HepG2 (cell line): Measurements from ENCODE around the gene AEBP1. TPM values are rescaled to one million over a fixed set of nuclear protein-coding genes. Genes with fewer than 3 reads are reported as not detected.

Experiments
- ATAC-seq: fragments of 200-7000 bp; cut with Tn5 transposase; 3 replicates; pipeline ENCODE4 v1.9.1; 2020; ENCODE audit warnings: mild to moderate bottlenecking, moderate library complexity
- BruUV-seq: library from RNA; stranded (reverse); fragments of 400-500 nt; replicated peaks from 2 replicates; lab custom pipeline; 2021; lab: Mats Ljungman, UMichigan
- CTCF ChIA-PET: fragments of 300-600 bp; formaldehyde crosslinking; extraction: SDS; loops from one replicate; lab custom pipeline; 2021; ENCODE audit warnings: low total read pairs, inconsistent platforms, low intra/inter-chr PET ratio; lab: Yijun Ruan, JAX
- POLR2A ChIA-PET: fragments of 350-600 bp; sonication (Branson Sonifier 250); formaldehyde crosslinking; loops from one replicate; lab custom pipeline; 2020; ENCODE audit warnings: antibody characterized with exemption, inconsistent platforms; lab: Yijun Ruan, JAX
- DNase-seq: peaks from one replicate; pipeline ENCODE4 v3.0.0-alpha.2; 2015; ENCODE audit warnings: low spot score
- FAIRE-seq: peaks from 3 replicates; lab custom pipeline; 2011; peaks lifted over from hg19 to GRCh38; lab: Jason Lieb, UNC
- H2AFZ ChIP-seq: one replicate; pipeline ENCODE4 v1.6.1; 2011; ENCODE audit warnings: low read length, inconsistent platforms
- H3K27ac ChIP-seq: fragments of 300-600 bp; 3 replicates; pipeline ENCODE4 v1.8.0; 2011; ENCODE audit warnings: mixed run types, mild to moderate bottlenecking, mixed read lengths, low read length, inconsistent platforms; ENCODE audit not compliant: insufficient read depth; ENCODE audit errors: extremely low read length
- H3K27me3 ChIP-seq, 2 experiments: fragments of 200-600 bp in 1 of 2; 2 replicates in 1 of 2; 3 replicates in 1 of 2; pipeline versions ENCODE4 v1.6.0 to v1.8.0; 2011; ENCODE audit warnings: low read length in 2 of 2, mild to moderate bottlenecking in 2 of 2, moderate library complexity in 2 of 2, inconsistent platforms in 1 of 2; ENCODE audit not compliant: insufficient read depth in 2 of 2, control insufficient read depth in 1 of 2
- H3K36me3 ChIP-seq, 2 experiments: fragments of 200-600 bp in 1 of 2; replicated peaks in 1 of 2; 2 replicates in 1 of 2; 3 replicates in 1 of 2; pipeline versions ENCODE4 v1.5.1 to v1.8.0; 2011; ENCODE audit warnings: low read length in 2 of 2, inconsistent platforms in 1 of 2; ENCODE audit not compliant: insufficient read depth in 2 of 2, control insufficient read depth in 1 of 2
- H3K4me1 ChIP-seq: 2 replicates; pipeline ENCODE4 v1.5.1; 2012; ENCODE audit warnings: low read length, inconsistent platforms; ENCODE audit not compliant: insufficient read depth
- H3K4me2 ChIP-seq: 2 replicates; pipeline ENCODE4 v1.6.0; 2011; ENCODE audit warnings: low read depth, low read length, inconsistent platforms
- H3K4me3 ChIP-seq, 3 experiments: fragments of 200-600 bp in 1 of 3; sonication (generic), shearing (Covaris generic) in 1 of 3; replicated peaks in 1 of 3; 2 replicates each; pipeline ENCODE4 v1.5.1; 2011 to 2016; ENCODE audit warnings: low read length in 3 of 3, inconsistent platforms in 2 of 3, low read depth in 2 of 3, mild to moderate bottlenecking in 2 of 3, control low read depth in 1 of 3, mixed read lengths in 1 of 3; ENCODE audit not compliant: insufficient read depth in 1 of 3
- H3K79me2 ChIP-seq: one replicate; pipeline ENCODE4 v1.6.1; 2011; ENCODE audit warnings: low read length, inconsistent platforms; ENCODE audit not compliant: insufficient read depth
- H3K9ac ChIP-seq: 2 replicates; pipeline ENCODE4 v1.6.0; 2011; ENCODE audit warnings: mild to moderate bottlenecking, low read depth, low read length, inconsistent platforms; ENCODE audit not compliant: insufficient read depth
- H3K9me3 ChIP-seq: 2 replicates; pipeline ENCODE4 v1.5.1; 2012; ENCODE audit warnings: mild to moderate bottlenecking, low read length
- H4K20me1 ChIP-seq: 2 replicates; pipeline ENCODE4 v1.6.0; 2011; ENCODE audit warnings: inconsistent platforms, mild to moderate bottlenecking, low read length, moderate library complexity; ENCODE audit not compliant: insufficient read depth
- BCL6 ChIP-seq: IDR thresholded peaks from 2 replicates; pipeline ENCODE4 v1.6.1; 2016; ENCODE audit warnings: missing genetic modification reagents, missing compliant biosample characterization
- ESRRA ChIP-seq: sonication (generic); formaldehyde crosslinking; IDR thresholded peaks from 2 replicates; pipeline ENCODE4 v1.5.1; 2020; ENCODE audit warnings: mild to moderate bottlenecking, low read depth, missing genetic modification reagents
- HINFP ChIP-seq: sonication (generic); formaldehyde crosslinking; IDR thresholded peaks from 2 replicates; pipeline ENCODE4 v1.4.0; 2020; ENCODE audit warnings: low read depth, mild to moderate bottlenecking, missing genetic modification reagents
- ISL2 ChIP-seq: sonication (generic); formaldehyde crosslinking; IDR thresholded peaks from 2 replicates; pipeline ENCODE4 v1.5.0; 2020; ENCODE audit warnings: missing genetic modification reagents
- MEIS1 ChIP-seq: sonication (generic); formaldehyde crosslinking; IDR thresholded peaks from 2 replicates; pipeline ENCODE4 v1.9.0; 2021; ENCODE audit warnings: mild to moderate bottlenecking, missing genetic modification reagents, moderate library complexity, borderline replicate concordance
- MTA3 ChIP-seq: sonication (generic); formaldehyde crosslinking; IDR thresholded peaks from 2 replicates; pipeline ENCODE4 v1.4.0; 2020; ENCODE audit warnings: missing genetic modification reagents
- REL ChIP-seq: sonication (generic); formaldehyde crosslinking; conservative IDR thresholded peaks from 2 replicates; pipeline ENCODE4 v1.8.0; 2022; ENCODE audit warnings: mild to moderate bottlenecking, missing genetic modification reagents, moderate library complexity
- TAF15 ChIP-seq: fragments of 200-400 bp; formaldehyde crosslinking; IDR thresholded peaks from one replicate; pipeline ENCODE4 v1.6.1; 2018; ENCODE audit warnings: mild to moderate bottlenecking, low read depth, low read length; ENCODE audit not compliant: poor library complexity, severe bottlenecking
- ZNF263 ChIP-seq: sonication (generic); formaldehyde crosslinking; IDR thresholded peaks from 2 replicates; pipeline ENCODE4 v1.4.0; 2020; ENCODE audit warnings: missing genetic modification reagents
- ZNF280B ChIP-seq: sonication (generic); formaldehyde crosslinking; IDR thresholded peaks from 2 replicates; pipeline ENCODE4 v1.5.0; 2020; ENCODE audit warnings: missing genetic modification reagents, mild to moderate bottlenecking, borderline replicate concordance
- ZNF7 ChIP-seq: IDR thresholded peaks from 2 replicates; pipeline ENCODE4 v1.6.1; 2016; ENCODE audit warnings: missing biosample characterization, missing genetic modification reagents
- WGBS: methylation state at CpG from one replicate; pipeline ENCODE4 v1.1.6; 2017; ENCODE audit warnings: low lambda C conversion rate; 5-methylcytosine and 5-hydroxymethylcytosine counted together
- in situ Hi-C: cut with HindIII; loops from 2 replicates; pipeline ENCODE4 v1.10.0; 2017; ENCODE audit warnings: low pct_unique_long_range_greater_than_20kb; ENCODE audit not compliant: extremely low pct_ligation_motif_present
- intact Hi-C: fragments of 100-400 bp; cut with micrococcal nuclease; formaldehyde crosslinking; loops from one replicate; pipeline ENCODE4 v1.10.0; 2022; ENCODE audit not compliant: unreplicated experiment
- polyA plus RNA-seq, 8 experiments: library from polyadenylated mRNA; depleted of rRNA in 3 of 8; stranded (reverse) in 7 of 8; unstranded in 1 of 8; fragments of >200 nt; fragmentation: Illumina TruSeq in 4 of 8; extraction: Trizol in 4 of 8; gene quantifications; 2 replicates each; pipeline versions ENCODE4 v1.2.1 to v1.2.3, GENCODE V29; 2011 to 2016; ENCODE audit warnings: low read depth in 4 of 8, missing spikeins in 1 of 8, mixed read lengths in 1 of 8; ENCODE audit not compliant: insufficient read depth in 1 of 8
- total RNA-seq, 5 experiments: library from RNA; depleted of rRNA; stranded (reverse); fragments of >200 nt; fragmentation: Illumina TruSeq; extraction: Trizol; gene quantifications; 2 replicates each; pipeline ENCODE4 v1.2.3, GENCODE V29; 2016; ENCODE audit warnings: low read depth in 1 of 5

AEBP1 gene
- total and polyA plus RNA-seq, 2 of the 13 experiments (the other 11 are each of a cell fraction or from before 2014, with no cell fraction given), result 0.22 to 0.55 TPM

GRCh38 chr7:44156453-44157010 is 52.4 kb downstream of the AEBP1 start:
- peaks cover 9% of the 10 kb centered on the region for H3K4me1 ChIP-seq
- WGBS, result no CpG with 5 or more reads among the region's 4 CpGs
- H3K9ac ChIP-seq, result no peak overlapping the region
- TF ChIP-seq TAF15, result no peak
- TF ChIP-seq HINFP, result no peak
- TF ChIP-seq ZNF263 (CRISPR knock-in tag), result no peak
- TF ChIP-seq MEIS1 (CRISPR knock-in tag), result no peak
- TF ChIP-seq MTA3 (CRISPR knock-in tag), result no peak
- no peak for TF ChIP-seq ZNF280B (CRISPR knock-in tag)
- TF ChIP-seq ZNF7 (CRISPR knock-in tag), result no peak
- TF ChIP-seq ESRRA (CRISPR knock-in tag), result no peak
- TF ChIP-seq ISL2, result no peak
- TF ChIP-seq BCL6, result no peak
- no peak for TF ChIP-seq REL (CRISPR knock-in tag)
- H3K9me3 ChIP-seq, result no peaks in the 10 kb centered on the region
- in situ Hi-C loops (no loop called here), intact Hi-C loops (no loop called here)
- H2AFZ ChIP-seq, result no peak overlapping the region
- no peaks in the 10 kb centered on the region for H4K20me1 ChIP-seq
- peaks cover 0 to 27% of the 10 kb centered on the region in 2 experiments; a peak in 3 of 5 replicates for H3K27me3 ChIP-seq
- no peak for DNase-seq
- CTCF ChIA-PET, result no interaction called here
- no peak overlapping the region for H3K4me2 ChIP-seq
- no TSS peak for BruUV-seq
- H3K4me3 ChIP-seq, result no peak overlapping the region
- H3K27ac ChIP-seq, result no peak overlapping the region
- POLR2A ChIA-PET, result no interaction called here
- ATAC-seq, result no peak
- H3K36me3 ChIP-seq, result no peaks in the 10 kb centered on the region
- no peaks in the 10 kb centered on the region for H3K79me2 ChIP-seq
- FAIRE-seq, result no peak
